Measurements from ENCODE around the gene FLT4. TPM values are rescaled to one million over a fixed set of nuclear protein-coding genes. Genes with fewer than 3 reads are reported as not detected.

FLT4 gene
- total RNA-seq, 3 donors from 2014 or later: 1.2 to 1.8 (median 1.6) TPM

DNA sequence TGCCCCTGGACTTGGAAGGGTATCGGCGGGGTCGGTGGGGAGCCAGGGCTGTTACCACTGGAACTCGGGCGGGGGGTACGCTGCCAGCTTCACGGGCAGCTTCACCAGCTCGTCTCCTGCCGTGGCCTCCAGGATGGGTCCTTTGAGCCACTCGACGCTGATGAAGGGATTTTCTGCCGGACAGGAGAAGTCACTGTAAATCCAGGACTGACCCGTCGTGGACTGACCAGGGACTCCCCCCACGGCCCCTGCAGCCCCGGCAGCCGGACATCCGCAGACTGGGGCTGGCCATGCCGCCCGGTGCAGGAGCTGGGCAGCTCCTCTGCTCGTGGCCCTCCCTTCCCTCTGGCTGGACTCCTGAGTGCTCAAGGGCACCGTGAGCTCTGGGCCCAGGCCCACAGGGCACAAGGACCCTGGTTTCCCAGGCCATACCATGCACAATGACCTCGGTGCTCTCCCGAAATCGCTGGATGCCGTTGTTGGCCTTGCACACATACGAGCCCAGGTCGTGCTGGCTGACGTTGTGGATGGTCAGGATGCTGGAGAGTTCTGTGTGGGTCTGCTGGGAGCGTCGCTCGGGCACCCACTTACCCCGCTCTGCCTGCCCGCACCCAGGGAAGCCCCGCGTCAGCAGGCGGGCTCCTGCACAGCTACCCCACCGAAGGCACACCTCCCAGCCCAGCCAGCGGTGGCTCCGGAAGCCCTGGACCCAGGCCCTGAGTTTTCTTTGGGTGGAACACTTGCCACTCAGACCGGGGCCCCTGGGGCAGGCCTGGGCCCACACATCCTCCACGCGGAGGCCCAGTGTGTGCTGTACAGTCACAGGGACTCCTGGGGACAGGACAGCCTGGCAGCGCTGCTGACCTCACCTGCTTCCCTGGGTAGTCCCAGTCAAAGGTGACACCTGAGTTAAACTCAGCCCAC lies 20.3 kb downstream of the FLT4 start:
- Mint-ChIP-seq H3K4me1 (ENCODE audit: low read depth) (peaks cover 2% of the 10 kb centered on the region), H3K27me3 (ENCODE audit: low read depth) (peaks cover 3% of the 10 kb centered on the region), H3K9me3 (no peaks in the 10 kb centered on the region), H3K4me3 (no peak overlapping the region), H3K36me3 (ENCODE audit: insufficient read depth) (no peaks in the 10 kb centered on the region)
- ATAC-seq: no peak
- no peak for DNase-seq

DNA sequence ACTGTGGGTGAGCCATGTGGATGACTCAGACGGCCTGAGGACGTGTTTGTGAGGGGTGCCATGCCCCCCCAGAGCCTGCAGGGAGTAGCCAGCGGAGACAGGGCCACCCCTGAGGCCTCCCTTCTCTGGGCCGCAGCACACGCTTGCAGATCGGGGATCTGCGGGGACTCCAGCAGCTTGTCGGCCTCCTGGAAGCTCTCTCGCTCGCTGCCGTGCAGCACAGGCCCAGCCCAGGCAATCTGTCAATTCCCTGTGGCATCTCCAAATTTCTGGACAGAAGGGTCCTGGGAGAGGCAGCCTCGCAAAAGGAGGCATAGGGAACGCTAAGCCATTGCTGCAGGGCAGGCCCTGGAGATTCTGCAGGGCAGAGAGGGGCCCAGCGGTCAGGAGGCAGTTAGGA lies 21.2 kb downstream of the FLT4 start:
- DNase-seq (no peak), ATAC-seq (no peak)
- H3K4me1 Mint-ChIP-seq (ENCODE audit: low read depth): peaks cover 7% of the 10 kb centered on the region
- no peaks in the 10 kb centered on the region for H3K36me3 Mint-ChIP-seq (ENCODE audit: insufficient read depth)
- H3K4me3 Mint-ChIP-seq: no peak overlapping the region
- no peaks in the 10 kb centered on the region for H3K27me3 Mint-ChIP-seq (ENCODE audit: low read depth)
- H3K9me3 Mint-ChIP-seq: no peaks in the 10 kb centered on the region

DNA sequence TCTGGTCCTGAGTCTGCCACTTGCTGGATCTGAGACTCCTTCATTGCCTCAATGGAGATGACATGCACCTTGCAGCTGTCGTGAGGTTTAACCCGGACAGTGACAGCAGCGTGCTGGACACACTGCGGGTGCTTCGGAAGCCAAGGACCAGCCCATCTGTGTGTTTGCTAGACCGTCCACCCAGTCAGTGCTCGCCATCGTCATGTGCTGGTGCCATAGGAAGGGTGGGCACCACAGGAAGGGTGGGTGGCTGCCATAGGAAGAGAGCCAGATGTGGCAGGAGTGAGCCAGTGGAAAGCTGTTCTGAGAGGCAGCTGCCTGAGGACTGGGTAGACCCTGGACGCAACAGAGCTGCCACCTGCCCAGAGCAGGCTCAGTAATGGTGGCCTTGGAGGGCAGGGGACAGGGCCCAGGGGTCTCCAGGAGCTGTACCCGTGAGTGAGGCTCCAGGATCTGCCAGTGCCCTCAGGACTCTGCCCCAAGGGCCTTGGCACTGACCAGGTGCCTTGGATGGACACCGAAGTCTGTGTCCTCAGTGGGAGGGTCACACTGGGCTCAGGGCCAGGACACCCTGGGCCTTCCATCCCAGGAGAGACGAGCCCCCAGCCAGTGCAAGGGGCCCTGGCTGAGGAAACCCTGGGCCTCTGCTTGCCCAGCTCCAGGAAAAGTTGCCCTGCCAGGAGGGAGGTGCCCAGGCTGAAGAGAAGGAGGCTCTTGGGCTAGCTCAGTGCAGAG lies 21.8 kb downstream of the FLT4 start:
- Mint-ChIP-seq H3K36me3 (ENCODE audit: insufficient read depth) (no peaks in the 10 kb centered on the region), H3K27me3 (ENCODE audit: low read depth) (no peaks in the 10 kb centered on the region), H3K4me3 (no peak overlapping the region), H3K9me3 (no peaks in the 10 kb centered on the region), H3K4me1 (ENCODE audit: low read depth) (peaks cover 11% of the 10 kb centered on the region)
- DNase-seq (no peak), ATAC-seq (no peak)

DNA sequence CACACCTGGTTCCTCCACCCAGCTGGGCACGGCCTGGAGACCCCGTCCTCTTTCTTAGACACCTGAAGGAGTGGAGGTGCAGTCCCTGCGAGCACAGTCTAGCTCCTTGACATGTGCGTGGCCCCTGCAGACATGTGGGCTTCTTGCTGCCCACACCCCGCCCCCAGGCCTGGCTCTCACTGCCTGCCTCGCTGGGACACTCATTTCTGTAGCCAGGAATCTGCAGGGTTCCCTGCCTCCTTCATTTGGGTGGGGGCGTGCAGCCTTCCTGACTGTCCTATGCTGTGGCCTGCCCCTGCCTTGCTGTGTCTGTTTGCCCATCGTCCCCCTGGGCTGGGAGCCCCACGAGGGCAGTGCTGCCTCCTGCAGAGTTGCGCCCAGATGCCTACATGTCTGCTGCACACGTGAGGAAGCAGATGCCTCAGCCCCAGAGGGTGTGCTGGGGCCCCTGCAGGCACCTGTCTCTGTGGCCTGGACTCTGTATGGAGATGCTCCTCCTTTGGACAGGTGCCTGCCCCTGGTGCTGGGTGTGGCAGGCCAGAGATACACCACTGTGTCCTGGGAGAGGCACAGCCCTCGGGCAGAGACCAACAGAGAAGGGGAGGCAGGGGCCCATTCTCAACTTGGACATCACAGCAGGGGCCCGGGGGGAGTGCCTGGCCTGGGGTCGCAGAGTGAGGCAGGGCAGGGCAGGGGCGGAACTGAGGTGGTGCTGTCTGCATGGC lies 22.6 kb downstream of the FLT4 start:
- Mint-ChIP-seq H3K36me3 (ENCODE audit: insufficient read depth) (no peaks in the 10 kb centered on the region), H3K9me3 (no peaks in the 10 kb centered on the region), H3K4me3 (no peak overlapping the region), H3K4me1 (ENCODE audit: low read depth) (peaks cover 11% of the 10 kb centered on the region), H3K27me3 (ENCODE audit: low read depth) (no peaks in the 10 kb centered on the region)
- ATAC-seq (no peak), DNase-seq (no peak)

DNA sequence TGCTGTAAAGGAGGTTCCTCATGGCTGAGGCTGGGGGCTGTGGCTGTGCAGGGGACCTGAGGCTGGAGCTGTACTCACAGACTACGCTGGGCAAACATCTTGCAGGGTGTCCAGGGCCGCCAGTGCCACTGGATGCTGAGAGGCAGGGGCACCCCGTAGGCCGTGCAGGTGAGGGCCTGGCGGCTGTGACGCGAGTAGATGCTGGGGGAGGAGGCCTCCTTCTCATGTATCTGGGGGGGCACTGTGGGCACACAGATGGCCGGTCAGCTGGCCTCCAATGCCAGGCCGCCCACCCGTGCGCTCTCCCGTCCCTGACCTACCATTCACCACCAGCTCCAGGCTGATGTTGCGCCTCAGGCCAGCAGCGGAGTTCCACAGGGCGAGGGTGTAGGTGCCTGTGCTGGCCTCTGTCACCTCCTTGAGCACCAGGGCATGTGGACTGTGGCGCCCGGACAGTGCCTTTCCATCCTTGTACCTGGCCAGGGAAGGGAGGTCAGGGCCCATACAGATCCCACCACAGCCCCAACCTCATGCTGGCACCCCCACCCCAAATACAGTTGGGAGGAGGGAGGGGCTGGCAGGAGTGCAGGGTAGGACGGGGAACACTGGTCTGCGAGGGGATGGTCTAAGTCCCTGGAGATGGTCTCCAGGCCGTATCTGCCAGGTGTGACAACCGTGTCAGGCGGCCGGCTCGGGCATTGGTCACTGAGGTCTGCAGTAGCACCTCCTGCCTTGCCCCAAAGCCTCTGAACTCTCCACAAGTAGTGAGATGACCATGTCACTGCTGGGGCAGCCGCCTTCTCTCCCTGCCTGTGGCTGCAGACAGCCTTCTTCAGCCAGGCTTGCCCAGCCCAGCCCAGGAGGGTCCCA lies 23.4 kb downstream of the FLT4 start:
- no peak for DNase-seq
- H3K4me3 Mint-ChIP-seq: no peak overlapping the region

DNA sequence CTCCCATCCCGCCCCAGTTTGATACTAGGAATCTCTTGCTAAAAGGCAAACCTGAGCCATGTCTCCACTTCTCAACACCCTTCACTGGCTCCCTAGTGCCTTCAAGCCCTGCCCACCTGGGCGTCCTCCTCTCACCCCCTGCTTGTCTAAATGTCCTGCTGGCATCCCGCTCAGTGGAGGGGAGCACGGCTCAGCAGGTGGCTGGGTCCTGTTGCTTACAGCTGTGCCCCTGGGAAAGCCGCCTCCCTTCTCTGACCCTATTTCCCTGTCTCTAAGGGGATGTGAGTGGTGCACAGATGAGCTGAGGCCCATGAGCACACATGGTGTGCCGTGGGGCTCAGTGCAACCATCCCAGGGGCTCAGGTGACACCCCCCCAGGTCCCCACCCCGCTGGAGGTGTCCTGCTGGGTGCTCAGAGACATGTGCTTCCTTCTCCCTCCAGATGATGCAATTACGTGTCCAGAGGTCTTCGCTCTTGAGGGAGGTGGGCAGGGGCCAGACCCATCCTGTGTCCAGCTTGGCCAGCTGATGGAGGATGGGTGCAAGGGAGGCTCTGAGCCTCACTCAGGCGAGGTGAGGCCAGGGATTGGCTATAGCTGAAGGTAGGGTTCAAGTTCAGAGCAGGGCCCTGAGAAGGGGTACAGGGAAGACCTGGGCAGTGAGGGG lies 24.1 kb downstream of the FLT4 start:
- Mint-ChIP-seq H3K36me3 (ENCODE audit: insufficient read depth) (no peaks in the 10 kb centered on the region), H3K4me1 (ENCODE audit: low read depth) (peaks cover 11% of the 10 kb centered on the region), H3K4me3 (no peak overlapping the region), H3K27me3 (ENCODE audit: low read depth) (peaks cover under 1% of the 10 kb centered on the region), H3K9me3 (no peaks in the 10 kb centered on the region)
- DNase-seq (no peak), ATAC-seq (no peak)

More for the DNA sequence above, 23.4 kb downstream of the FLT4 start:
- Mint-ChIP-seq H3K27me3 (ENCODE audit: low read depth) (no peaks in the 10 kb centered on the region), H3K36me3 (ENCODE audit: insufficient read depth) (no peaks in the 10 kb centered on the region), H3K4me1 (ENCODE audit: low read depth) (peaks cover 11% of the 10 kb centered on the region), H3K9me3 (no peaks in the 10 kb centered on the region)
- ATAC-seq: no peak

DNA sequence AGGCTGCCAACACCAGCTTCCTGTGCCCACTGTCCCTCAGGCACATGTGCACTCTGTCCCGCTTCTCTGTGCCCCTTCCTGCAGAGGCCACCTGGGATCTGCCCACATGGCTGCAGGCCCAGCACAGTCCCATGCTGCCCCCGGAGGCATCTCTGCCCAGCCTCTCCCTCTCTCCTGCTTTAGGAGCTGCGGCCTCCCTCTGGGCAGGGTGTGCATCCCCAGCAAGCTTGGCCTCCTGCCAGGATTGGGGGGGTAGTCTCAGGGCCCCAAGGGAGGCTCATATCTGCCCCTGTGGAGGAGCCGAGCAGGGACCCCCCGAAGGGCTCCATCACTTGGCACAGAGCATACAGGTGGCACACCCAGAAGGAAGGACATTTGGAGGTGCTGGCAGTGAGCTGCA lies 24.8 kb downstream of the FLT4 start:
- H3K9me3 Mint-ChIP-seq: no peaks in the 10 kb centered on the region
- no peak for ATAC-seq
- H3K4me1 Mint-ChIP-seq (ENCODE audit: low read depth): peaks cover 11% of the 10 kb centered on the region
- DNase-seq: no peak
- H3K27me3 Mint-ChIP-seq (ENCODE audit: low read depth): peaks cover 2% of the 10 kb centered on the region
- H3K36me3 Mint-ChIP-seq (ENCODE audit: insufficient read depth): no peaks in the 10 kb centered on the region
- no peak overlapping the region for H3K4me3 Mint-ChIP-seq

DNA sequence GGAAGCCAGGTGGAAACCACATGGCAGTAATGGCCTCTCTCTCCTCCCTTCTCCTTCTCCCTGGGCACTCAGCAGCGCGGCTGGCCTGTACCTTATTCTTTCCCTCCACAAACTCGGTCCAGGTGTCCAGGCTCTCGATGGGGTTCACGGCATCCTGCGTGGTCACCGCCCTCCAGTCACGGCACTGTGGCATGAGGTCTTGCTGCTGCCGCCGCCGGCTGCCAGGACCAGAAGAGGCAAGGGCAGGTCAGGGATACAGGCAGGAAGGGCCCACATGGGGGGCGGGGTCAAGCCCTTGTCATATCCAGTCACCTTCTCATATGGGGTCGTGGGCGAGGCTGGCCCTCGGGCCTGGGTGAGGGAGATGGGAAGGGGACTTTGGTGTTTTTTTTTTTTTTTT lies 25.6 kb downstream of the FLT4 start:
- peaks cover 11% of the 10 kb centered on the region for H3K4me1 Mint-ChIP-seq (ENCODE audit: low read depth)
- DNase-seq: no peak
- no peaks in the 10 kb centered on the region for H3K9me3 Mint-ChIP-seq
- no peak overlapping the region for H3K4me3 Mint-ChIP-seq
- H3K36me3 Mint-ChIP-seq (ENCODE audit: insufficient read depth): no peaks in the 10 kb centered on the region
- no peak for ATAC-seq
- H3K27me3 Mint-ChIP-seq (ENCODE audit: low read depth): peaks cover 2% of the 10 kb centered on the region

DNA sequence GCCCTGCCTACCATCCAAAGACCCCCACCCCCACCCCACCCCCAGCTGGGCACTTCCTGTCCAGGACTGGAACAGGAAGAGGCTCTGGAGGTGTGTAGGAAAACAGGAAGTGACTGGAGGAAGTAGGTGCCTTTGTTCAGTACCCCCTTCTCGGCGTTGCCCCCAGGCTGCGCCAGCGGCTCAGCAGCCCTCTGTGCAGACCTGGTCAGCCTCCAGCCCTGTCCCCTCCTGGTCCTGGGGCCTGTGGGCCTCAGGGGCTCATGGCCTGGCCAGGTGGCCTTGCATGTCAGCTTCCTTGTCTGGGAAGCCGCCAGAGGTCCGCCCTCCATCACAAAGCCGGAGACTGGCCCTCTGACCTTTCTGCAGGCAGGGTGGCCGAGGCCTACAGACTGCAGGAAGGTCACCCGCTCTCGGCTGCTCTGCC lies 26.0 kb downstream of the FLT4 start:
- no peaks in the 10 kb centered on the region for H3K9me3 Mint-ChIP-seq
- DNase-seq (no peak), ATAC-seq (no peak)
- H3K4me3 Mint-ChIP-seq: no peak overlapping the region
- H3K4me1 Mint-ChIP-seq (ENCODE audit: low read depth): peaks cover 11% of the 10 kb centered on the region
- H3K27me3 Mint-ChIP-seq (ENCODE audit: low read depth): peaks cover 2% of the 10 kb centered on the region
- H3K36me3 Mint-ChIP-seq (ENCODE audit: insufficient read depth): no peaks in the 10 kb centered on the region

DNA sequence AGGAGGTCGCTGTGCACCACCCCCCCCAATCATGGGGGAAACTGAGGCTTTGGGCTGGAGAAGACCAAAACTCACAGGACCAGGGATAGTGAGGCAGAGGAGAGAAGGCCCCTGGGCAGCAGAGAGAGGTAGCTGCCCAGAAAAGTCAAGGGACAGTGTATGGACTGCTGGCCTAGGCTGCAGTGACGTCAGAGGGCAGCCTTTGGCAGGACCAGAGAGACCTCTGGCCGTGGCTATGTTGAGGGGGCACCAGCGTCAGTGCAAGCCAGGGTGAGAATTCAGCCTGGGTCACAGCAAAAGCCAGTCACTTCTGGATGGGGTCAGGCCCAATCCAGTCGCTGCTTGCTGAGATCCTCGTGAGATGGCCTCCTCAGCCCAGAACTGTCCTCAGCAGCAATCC lies 26.5 kb downstream of the FLT4 start:
- DNase-seq (no peak), ATAC-seq (no peak)
- Mint-ChIP-seq H3K36me3 (ENCODE audit: insufficient read depth) (no peaks in the 10 kb centered on the region), H3K4me1 (ENCODE audit: low read depth) (peaks cover 11% of the 10 kb centered on the region), H3K27me3 (ENCODE audit: low read depth) (peaks cover 4% of the 10 kb centered on the region), H3K4me3 (no peak overlapping the region), H3K9me3 (no peaks in the 10 kb centered on the region)

DNA sequence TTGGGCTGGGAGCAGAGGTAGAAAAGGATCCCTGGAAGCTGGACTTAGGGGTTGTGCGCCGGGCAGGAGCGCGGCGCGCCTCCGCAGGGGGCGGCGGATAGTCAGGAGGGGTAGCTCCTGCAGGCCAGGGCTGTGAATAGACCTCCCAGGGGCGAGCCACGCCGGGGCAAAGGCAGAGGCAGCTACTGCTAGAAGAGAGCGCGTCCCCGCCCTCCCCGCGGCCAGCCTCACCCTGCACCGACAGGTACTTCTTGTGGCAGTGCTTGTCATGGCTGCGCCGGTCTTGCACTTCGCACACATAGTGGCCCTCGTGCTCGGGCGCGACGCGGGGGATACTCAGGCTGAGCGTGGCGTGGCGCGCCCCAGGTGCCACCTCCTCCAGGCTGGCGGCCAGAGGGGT lies 28.1 kb downstream of the FLT4 start:
- Mint-ChIP-seq H3K36me3 (ENCODE audit: insufficient read depth) (no peaks in the 10 kb centered on the region), H3K27me3 (ENCODE audit: low read depth) (peaks cover 4% of the 10 kb centered on the region), H3K9me3 (no peaks in the 10 kb centered on the region), H3K4me3 (no peak overlapping the region), H3K4me1 (ENCODE audit: low read depth) (peaks cover 11% of the 10 kb centered on the region)
- DNase-seq (no peak), ATAC-seq (no peak)

DNA sequence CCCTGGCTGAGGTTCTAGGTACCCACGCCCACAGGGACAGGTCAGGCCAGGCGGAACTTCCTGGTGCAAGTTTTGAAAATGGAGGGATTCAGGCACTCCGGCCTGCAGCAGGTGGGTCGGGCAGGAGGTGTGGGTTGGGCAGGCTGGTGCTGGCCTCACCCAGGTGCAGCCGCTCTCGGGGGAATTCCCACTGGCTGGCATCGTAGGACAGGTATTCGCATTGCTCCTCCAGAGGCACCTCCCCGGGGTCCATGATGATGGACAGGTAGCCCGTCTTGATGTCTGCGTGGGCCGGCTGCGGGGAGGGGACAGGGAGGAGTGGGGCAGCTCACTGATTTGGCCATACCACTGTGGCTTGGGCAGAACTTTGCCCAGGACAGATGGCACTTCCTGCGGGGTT lies 29.4 kb downstream of the FLT4 start:
- H3K4me1 Mint-ChIP-seq (ENCODE audit: low read depth): peaks cover 11% of the 10 kb centered on the region
- H3K36me3 Mint-ChIP-seq (ENCODE audit: insufficient read depth): no peaks in the 10 kb centered on the region
- peaks cover 4% of the 10 kb centered on the region for H3K27me3 Mint-ChIP-seq (ENCODE audit: low read depth)
- DNase-seq: no peak
- no peaks in the 10 kb centered on the region for H3K9me3 Mint-ChIP-seq
- no peak for ATAC-seq
- no peak overlapping the region for H3K4me3 Mint-ChIP-seq

DNA sequence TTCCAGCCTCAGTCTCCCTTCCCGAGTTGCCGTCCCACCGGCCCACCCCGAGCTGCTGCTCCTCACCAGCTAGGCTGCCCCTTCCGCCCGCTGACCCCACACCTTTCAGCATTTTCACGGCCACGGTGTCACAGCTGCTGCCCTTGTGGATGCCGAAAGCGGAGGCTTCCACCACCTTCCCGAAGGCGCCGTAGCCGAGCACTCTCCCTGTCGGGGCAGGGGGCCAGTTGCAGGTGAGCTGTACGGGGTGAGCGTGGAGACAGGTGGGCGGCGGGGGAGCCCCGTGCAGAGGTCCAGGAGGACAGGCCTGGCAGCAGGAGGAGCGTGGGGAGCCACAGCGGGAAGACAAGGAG lies 29.9 kb downstream of the FLT4 start:
- no peaks in the 10 kb centered on the region for H3K9me3 Mint-ChIP-seq
- DNase-seq (no peak), ATAC-seq (no peak)
- H3K4me1 Mint-ChIP-seq (ENCODE audit: low read depth): peaks cover 9% of the 10 kb centered on the region
- no peaks in the 10 kb centered on the region for H3K36me3 Mint-ChIP-seq (ENCODE audit: insufficient read depth)
- H3K27me3 Mint-ChIP-seq (ENCODE audit: low read depth): peaks cover 4% of the 10 kb centered on the region
- H3K4me3 Mint-ChIP-seq: no peak overlapping the region

Measured in activated T-cell treated with anti-CD3 and anti-CD28 coated beads, Interleukin-2, amount 50 U/mL, for 4 hours (primary cell).